HepG2 (cell line): Measurements from ENCODE around the gene HSDL1. TPM values are rescaled to one million over a fixed set of nuclear protein-coding genes. Genes with fewer than 3 reads are reported as not detected.
A peak's percentile ranks its signal among the peaks of the same experiment; 100 is the strongest.

ENCODE experiments used
- CAMTA2 ChIP-seq: sonication (generic); formaldehyde crosslinking; IDR thresholded peaks from 2 replicates; pipeline ENCODE4 v1.4.0; 2020; ENCODE audit warnings: mild to moderate bottlenecking, missing genetic modification reagents, borderline replicate concordance
- DNMT1 ChIP-seq: sonication (generic); formaldehyde crosslinking; IDR thresholded peaks from 2 replicates; pipeline ENCODE4 v1.5.1; 2020; ENCODE audit warnings: mild to moderate bottlenecking, missing genetic modification reagents
- HIC2 ChIP-seq: sonication (generic); formaldehyde crosslinking; IDR thresholded peaks from 2 replicates; pipeline ENCODE4 v1.9.0; 2022; ENCODE audit warnings: low read depth, missing genetic modification reagents
- HIVEP1 ChIP-seq: sonication (generic); formaldehyde crosslinking; IDR thresholded peaks from 2 replicates; pipeline ENCODE4 v1.4.0; 2020; ENCODE audit warnings: mild to moderate bottlenecking, missing genetic modification reagents
- HNF4A ChIP-seq: sonication (generic); formaldehyde crosslinking; IDR thresholded peaks from 2 replicates; pipeline ENCODE4 v1.4.0; 2020; ENCODE audit warnings: missing genetic modification reagents
- PCBP1 ChIP-seq: fragments of 200-400 bp; formaldehyde crosslinking; IDR thresholded peaks from 2 replicates; pipeline ENCODE4 v1.6.1; 2017; ENCODE audit warnings: mild to moderate bottlenecking, low read depth, low read length, borderline replicate concordance
- TBL1XR1 ChIP-seq: fragments of 150-350 bp; IDR thresholded peaks from 2 replicates; pipeline ENCODE4 v1.6.1; 2014; ENCODE audit warnings: borderline replicate concordance, low read length; ENCODE audit not compliant: partially characterized antibody
- TERF1 ChIP-seq: sonication (generic); formaldehyde crosslinking; IDR thresholded peaks from 2 replicates; pipeline ENCODE4 v1.8.0; 2022; ENCODE audit warnings: mild to moderate bottlenecking, missing genetic modification reagents, moderate library complexity
- YEATS4 ChIP-seq: sonication (generic); formaldehyde crosslinking; IDR thresholded peaks from 2 replicates; pipeline ENCODE4 v1.4.0; 2020; ENCODE audit warnings: missing genetic modification reagents, borderline replicate concordance
- ZFX ChIP-seq: sonication (generic); formaldehyde crosslinking; IDR thresholded peaks from 2 replicates; pipeline ENCODE4 v1.4.0; 2020; ENCODE audit warnings: mild to moderate bottlenecking, low read depth, missing genetic modification reagents, moderate library complexity
- ZNF251 ChIP-seq: sonication (generic); formaldehyde crosslinking; IDR thresholded peaks from 2 replicates; pipeline ENCODE4 v1.9.0; 2021; ENCODE audit warnings: mild to moderate bottlenecking, missing genetic modification reagents
- ZNF318 ChIP-seq: sonication (generic); formaldehyde crosslinking; IDR thresholded peaks from 2 replicates; pipeline ENCODE4 v1.4.0; 2020; ENCODE audit warnings: mild to moderate bottlenecking, missing genetic modification reagents
- ZNF598 ChIP-seq: sonication (generic); formaldehyde crosslinking; IDR thresholded peaks from 2 replicates; pipeline ENCODE4 v1.5.1; 2020; ENCODE audit warnings: mild to moderate bottlenecking, missing genetic modification reagents, borderline replicate concordance
- ZNF605 ChIP-seq: sonication (generic); formaldehyde crosslinking; IDR thresholded peaks from 2 replicates; pipeline ENCODE4 v1.8.0; 2022; ENCODE audit warnings: mild to moderate bottlenecking, missing genetic modification reagents
- ZNF775 ChIP-seq: sonication (generic); formaldehyde crosslinking; IDR thresholded peaks from 2 replicates; pipeline ENCODE4 v1.4.0; 2020; ENCODE audit warnings: missing genetic modification reagents, mild to moderate bottlenecking, moderate library complexity, borderline replicate concordance
- polyA plus RNA-seq, 8 experiments: library from polyadenylated mRNA; depleted of rRNA in 3 of 8; stranded (reverse) in 7 of 8; unstranded in 1 of 8; fragments of >200 nt; fragmentation: Illumina TruSeq in 4 of 8; extraction: Trizol in 4 of 8; gene quantifications; 2 replicates each; pipeline versions ENCODE4 v1.2.1 to v1.2.3, GENCODE V29; 2011 to 2016; ENCODE audit warnings: low read depth in 4 of 8, missing spikeins in 1 of 8, mixed read lengths in 1 of 8; ENCODE audit not compliant: insufficient read depth in 1 of 8
- total RNA-seq, 5 experiments: library from RNA; depleted of rRNA; stranded (reverse); fragments of >200 nt; fragmentation: Illumina TruSeq; extraction: Trizol; gene quantifications; 2 replicates each; pipeline ENCODE4 v1.2.3, GENCODE V29; 2016; ENCODE audit warnings: low read depth in 1 of 5
- TF ChIP-seq, protein P1 (sequence below): fragments of 450-650 bp; IDR thresholded peaks from 2 replicates; pipeline ENCODE4 v1.6.1; 2016

The HSDL1 gene
- total and polyA plus RNA-seq, 2 of the 13 experiments (the other 11 are each of a cell fraction or from before 2014, with no cell fraction given) = 49.2 to 49.7 TPM

DNA sequence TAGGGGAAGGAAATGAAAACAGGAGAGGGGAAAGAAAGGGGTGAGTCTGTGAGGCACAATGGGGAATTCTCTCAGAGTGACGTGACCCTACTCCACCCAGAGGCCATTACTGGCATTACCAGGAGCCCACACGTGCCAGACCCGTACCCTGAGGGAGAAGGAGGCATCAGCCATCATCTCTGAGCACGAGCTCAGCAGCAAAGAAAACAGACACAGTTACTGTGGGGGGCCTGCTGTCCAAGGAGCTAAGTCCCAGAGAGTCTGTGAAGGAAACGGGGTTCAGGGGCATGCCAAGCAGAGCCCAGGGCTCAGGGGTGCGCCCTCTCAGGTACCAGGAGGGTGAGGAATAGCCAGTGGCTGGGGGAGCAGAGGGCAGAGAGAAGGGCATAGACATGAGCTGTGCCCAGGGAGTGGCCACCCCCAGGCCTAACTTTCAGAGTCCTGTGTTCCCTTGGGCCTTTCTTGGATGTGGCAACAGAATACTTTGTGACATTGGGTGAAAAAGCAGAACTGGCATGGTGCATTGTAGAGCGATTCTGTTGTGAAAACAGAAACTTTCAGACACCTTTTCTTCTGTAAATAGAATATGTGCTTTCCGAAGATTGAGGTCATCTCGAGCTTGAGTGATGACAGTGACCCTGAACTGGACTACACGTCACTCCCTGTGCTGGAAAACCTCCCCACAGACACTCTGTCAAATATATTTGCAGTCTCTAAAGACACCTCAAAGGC is 30.5 kb upstream of the HSDL1 start (continued):
- TF ChIP-seq ZNF598 (no peak), DNMT1 (CRISPR knock-in tag) (no peak), YEATS4 (no peak), ZNF775 (CRISPR knock-in tag) (no peak), ZNF251 (CRISPR knock-in tag) (no peak), HNF4A (CRISPR knock-in tag) (no peak), ZFX (CRISPR knock-in tag) (no peak; the same call in 1 of the 2 replicates), TBL1XR1 (no peak), HIVEP1 (CRISPR knock-in tag) (no peak), ZNF605 (CRISPR knock-in tag) (no peak), PCBP1 (no peak), CAMTA2 (CRISPR knock-in tag) (no peak), HIC2 (CRISPR knock-in tag) (no peak), TERF1 (CRISPR knock-in tag) (no peak), ZNF318 (no peak; the same call in 1 of the 2 replicates)
- TF ChIP-seq, protein P1, sequence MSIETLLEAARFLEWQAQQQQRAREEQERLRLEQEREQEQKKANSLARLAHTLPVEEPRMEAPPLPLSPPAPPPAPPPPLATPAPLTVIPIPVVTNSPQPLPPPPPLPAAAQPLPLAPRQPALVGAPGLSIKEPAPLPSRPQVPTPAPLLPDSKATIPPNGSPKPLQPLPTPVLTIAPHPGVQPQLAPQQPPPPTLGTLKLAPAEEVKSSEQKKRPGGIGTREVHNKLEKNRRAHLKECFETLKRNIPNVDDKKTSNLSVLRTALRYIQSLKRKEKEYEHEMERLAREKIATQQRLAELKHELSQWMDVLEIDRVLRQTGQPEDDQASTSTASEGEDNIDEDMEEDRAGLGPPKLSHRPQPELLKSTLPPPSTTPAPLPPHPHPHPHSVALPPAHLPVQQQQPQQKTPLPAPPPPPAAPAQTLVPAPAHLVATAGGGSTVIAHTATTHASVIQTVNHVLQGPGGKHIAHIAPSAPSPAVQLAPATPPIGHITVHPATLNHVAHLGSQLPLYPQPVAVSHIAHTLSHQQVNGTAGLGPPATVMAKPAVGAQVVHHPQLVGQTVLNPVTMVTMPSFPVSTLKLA = peak; percentile 41; the same call in 1 of the 2 replicates
